Kidney tubule cell (primary cell): ENCODE data around the gene CYTH1.
A peak's percentile ranks its signal among the peaks of the same experiment; 100 is the strongest.

Experiments
- DNase-seq: peaks from one replicate; pipeline ENCODE4 v3.0.0-alpha.2; 2018; ENCODE audit warnings: low spot score

The CYTH1 gene

GRCh38 chr17:78645421-78646295 lies 136.4 kb downstream of the CYTH1 start:
- DNase-seq: peak; percentile 28

DNA sequence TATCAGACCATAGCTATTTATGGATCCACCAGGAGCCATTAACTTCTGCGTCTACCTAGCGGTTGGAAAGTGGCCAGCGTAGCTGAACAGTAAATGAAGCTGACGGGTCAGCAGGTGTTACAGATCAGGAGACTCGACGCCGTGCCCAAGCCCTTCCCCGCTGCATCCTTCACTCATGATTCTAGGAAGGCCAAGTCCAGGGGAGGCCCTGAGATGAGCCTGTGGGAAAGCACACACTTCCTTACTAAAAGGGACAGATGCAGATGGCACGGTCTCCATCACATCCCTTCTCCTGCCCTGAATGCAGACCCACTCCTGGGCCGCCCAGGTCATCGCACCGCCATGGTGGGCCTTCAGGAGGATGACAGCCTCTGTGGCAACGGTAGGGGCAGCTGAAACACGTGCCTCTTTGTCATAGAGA lies 137.1 kb downstream of the CYTH1 start:
- DNase-seq: no peak

DNA sequence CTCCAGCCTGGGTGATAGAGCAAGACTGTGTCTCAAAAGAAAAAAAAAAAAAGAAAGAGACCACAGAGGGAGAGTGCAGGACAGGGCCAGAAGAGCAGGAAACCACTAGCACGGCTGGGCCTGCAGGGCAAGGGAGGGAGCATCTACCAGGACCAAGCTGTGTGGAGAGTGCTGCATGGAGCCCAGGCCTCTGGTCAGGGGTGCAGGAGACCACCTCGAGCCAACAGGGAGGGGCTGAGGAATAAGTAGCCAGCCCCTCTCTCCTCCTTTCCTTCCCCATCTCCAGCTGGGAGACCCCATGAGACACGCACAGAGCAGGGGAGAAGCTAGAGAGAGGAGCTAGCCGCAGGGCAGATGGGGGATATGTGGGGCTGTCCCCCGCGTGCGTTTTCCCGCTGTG lies 137.8 kb downstream of the CYTH1 start:
- DNase-seq: no peak

- no peak for DNase-seq
These were observed 138.7 kb downstream of the CYTH1 start for GRCh38 chr17:78643326-78643725.

- no peak for DNase-seq
These were observed 139.4 kb downstream of the CYTH1 start for GRCh38 chr17:78642707-78643106.

DNA sequence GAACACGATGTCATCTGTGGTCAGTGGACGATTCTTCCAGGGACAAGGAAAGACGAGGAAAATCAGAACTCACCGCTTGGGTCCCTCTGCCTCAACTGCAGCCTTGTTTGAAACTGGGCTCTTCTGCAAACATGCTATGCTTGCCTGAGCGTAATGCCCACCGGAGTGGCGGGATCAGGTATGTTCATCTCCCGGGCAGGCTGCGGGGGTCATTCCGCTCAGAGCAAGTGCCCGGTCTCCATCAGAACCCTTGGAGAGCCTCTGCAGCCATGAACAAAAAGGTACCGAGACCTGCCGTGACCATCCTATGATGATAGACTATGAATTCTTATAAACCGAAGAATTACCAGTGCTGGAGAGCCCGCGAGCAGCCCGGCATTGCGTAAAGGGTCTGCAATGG lies 140.4 kb downstream of the CYTH1 start:
- no peak for DNase-seq

DNA sequence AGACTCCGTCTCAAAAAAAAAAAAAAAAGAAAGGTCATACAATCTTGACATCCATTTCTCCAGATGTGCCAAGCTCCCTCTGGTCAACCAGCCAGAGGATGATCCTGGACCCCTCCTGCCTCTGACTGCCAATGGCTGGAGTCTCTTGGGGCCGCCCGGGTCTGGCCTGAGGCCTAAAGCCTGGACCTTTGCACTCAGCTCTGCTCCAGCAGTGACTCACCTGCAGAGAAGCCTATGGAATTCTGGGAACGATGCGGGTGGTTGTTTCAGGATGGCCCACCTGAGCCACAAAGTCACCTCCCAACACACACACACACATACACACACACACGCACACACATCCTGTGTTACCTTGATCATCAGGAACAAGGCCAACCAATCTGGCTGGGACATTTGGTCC lies 140.8 kb downstream of the CYTH1 start:
- DNase-seq: no peak

GRCh38 chr17:78640700-78641099 lies 141.4 kb downstream of the CYTH1 start:
- no peak for DNase-seq

- no peak for DNase-seq
These were observed 144.2 kb downstream of the CYTH1 start for GRCh38 chr17:78637643-78638420.

- no peak for DNase-seq
These were observed 144.9 kb downstream of the CYTH1 start for GRCh38 chr17:78637146-78637545.

DNA sequence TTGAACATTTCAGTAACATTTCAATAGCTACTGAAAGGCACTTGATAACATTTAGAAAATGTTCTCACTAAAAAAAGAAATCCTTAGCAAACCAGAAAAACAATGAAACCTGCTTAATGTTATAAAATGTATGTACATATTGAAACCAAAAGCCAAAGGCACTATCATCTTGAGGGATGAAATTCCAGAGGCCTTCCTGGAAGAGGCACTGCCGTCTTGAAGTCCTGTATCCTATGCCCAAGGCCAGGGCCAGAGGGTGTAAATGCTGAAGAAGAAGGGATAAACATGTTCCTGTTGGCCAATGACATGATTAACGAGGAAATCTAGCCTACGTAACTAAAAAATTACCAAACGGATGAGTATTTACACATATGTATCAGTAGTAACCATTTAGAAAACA lies 147.9 kb downstream of the CYTH1 start:
- DNase-seq: no peak

DNA sequence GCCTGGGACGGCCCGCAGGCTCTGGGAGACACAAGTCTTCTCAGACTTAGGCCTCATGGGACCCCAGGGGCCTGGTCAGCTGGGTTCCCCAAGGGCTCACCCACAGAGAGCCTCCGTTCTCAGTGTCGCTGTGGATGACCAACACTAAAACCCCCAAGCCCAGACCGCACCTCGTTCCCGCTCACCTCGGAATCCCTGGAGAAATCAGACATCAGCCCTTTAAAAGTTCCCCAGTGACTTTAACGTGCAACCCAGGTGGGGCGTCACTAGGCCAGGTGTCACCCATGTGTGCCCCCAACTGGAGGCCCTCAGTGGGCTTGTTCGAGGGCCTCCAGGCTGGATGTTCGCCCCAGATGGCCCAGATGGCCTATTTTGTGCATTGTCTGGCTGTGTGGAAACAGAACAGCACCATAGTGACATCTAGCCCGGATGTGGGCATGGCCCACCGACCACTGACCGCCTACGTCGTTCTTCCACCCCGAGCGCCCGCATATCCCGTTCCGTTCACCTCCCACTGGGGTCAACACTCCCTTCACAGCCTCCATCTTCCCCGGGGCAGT lies 152.6 kb downstream of the CYTH1 start:
- no peak for DNase-seq

- no peak for DNase-seq
These were observed 153.3 kb downstream of the CYTH1 start for GRCh38 chr17:78628547-78629435.

DNA sequence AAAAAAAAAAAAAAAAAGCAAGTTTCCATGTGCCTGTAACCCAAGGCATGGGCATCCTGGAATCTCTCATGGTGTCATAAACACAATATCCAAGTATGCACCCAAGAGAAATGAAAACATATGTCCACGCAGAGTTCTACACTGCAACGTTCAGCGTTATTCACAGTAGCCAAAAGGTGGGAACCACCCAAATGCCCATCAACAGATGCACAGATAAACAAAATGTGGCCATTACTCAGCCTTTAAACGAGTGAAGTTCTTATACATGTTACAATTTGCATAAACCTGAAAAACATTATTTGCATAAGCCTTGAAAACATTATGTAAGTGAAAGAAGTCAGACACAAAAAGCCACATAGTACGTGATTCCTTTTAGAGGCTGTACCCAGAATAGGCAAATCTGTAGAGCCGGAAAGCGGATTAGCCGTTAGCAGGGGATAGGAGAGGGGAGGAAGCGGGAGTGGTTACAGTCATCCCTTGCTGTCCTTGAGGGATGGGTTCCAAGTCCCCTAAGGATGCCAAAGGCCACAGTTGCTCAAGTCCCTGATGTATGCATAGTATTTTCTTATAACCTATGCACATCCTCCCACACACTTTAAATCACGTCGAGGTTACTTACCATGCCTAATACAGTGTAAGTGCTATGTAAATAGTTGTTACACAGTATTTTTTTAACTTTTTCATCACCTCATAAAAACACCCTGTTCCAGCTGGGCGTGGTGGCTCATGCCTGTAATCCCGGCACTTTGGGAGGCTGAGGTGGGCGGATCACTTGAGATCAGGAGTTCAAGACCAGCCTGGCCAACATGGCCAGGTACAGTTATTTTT lies 157.5 kb downstream of the CYTH1 start:
- DNase-seq: no peak
